ENCODE results near the gene GSDME. TPM values are rescaled to one million over a fixed set of nuclear protein-coding genes. Genes with fewer than 3 reads are reported as not detected.

GSDME gene
- total and polyA plus RNA-seq, 8 donors, result 0.43 to 7.1 (median 1.5) TPM

DNA sequence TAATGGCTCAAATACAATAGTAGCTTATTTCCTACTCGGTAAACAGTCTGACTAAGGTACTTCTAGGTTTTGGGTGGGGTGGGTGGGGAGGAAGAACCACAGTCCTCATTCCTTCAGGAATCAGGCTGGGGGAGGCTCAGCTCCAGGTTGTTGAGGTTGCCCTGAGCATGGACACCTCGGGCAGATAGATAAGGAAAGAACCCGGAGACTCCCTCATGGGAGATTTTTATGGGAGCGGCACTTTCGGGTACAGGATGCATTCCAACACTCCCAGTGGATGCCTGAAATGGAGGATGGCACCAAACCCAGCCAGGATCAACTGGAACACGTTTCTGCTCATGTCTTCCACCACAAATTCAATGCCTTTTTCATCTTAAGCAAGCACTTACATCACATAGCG is 5.5 kb upstream of the GSDME start:
- Histone ChIP-seq H3K4me3 (no peak overlapping the region), H3K36me3 (no peaks in the 10 kb centered on the region), H3K27me3 (no peaks in the 10 kb centered on the region), H3K27ac (no peak overlapping the region), H3K9me3 (no peaks in the 10 kb centered on the region), H3K4me1 (peaks cover 0 to 4% (median 0%) of the 10 kb centered on the region in 3 donors)
- ATAC-seq (no peak), FAIRE-seq (no peak), DNase-seq (no peak)
- 69 to 76% methylated on average over 7 of the region's 7 CpGs for WGBS, 2 donors
- TF ChIP-seq CTCF (IDR thresholded peaks at IDR 0.05), result no peak
- intact Hi-C loops (cut with DNase I), result no loop called here

DNA sequence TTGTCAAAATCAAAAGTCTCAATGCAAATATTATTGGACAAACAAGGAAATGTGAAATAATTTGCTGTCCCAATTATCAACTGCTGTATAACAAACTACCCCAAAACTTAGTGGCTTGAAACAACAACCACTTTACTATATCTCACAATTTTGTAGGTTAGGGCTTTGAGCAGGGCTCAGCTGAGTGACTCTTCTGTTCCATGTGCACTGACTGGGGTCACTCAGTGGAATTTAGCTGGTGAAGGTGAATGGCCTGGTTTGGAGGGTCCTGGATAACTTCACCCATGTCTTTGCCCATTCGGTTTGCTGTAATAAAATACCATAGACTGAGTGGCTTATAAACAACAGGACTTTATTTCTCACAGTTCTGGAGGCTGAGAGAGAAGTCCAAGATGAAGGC is 3.7 kb upstream of the GSDME start:
- no peak for DNase-seq
- ATAC-seq, result no peak
- FAIRE-seq, result no peak
- Histone ChIP-seq H3K36me3 (no peaks in the 10 kb centered on the region), H3K4me3 (no peak overlapping the region), H3K27ac (no peak overlapping the region), H3K4me1 (peaks cover 0 to 4% (median 0%) of the 10 kb centered on the region in 3 donors), H3K9me3 (no peaks in the 10 kb centered on the region), H3K27me3 (no peaks in the 10 kb centered on the region)
- 57 to 86% methylated on average over 1 of the region's 1 CpG for WGBS, 2 donors
- no peak for TF ChIP-seq CTCF (IDR thresholded peaks at IDR 0.05)
- intact Hi-C loops (cut with DNase I), result no loop called here

DNA sequence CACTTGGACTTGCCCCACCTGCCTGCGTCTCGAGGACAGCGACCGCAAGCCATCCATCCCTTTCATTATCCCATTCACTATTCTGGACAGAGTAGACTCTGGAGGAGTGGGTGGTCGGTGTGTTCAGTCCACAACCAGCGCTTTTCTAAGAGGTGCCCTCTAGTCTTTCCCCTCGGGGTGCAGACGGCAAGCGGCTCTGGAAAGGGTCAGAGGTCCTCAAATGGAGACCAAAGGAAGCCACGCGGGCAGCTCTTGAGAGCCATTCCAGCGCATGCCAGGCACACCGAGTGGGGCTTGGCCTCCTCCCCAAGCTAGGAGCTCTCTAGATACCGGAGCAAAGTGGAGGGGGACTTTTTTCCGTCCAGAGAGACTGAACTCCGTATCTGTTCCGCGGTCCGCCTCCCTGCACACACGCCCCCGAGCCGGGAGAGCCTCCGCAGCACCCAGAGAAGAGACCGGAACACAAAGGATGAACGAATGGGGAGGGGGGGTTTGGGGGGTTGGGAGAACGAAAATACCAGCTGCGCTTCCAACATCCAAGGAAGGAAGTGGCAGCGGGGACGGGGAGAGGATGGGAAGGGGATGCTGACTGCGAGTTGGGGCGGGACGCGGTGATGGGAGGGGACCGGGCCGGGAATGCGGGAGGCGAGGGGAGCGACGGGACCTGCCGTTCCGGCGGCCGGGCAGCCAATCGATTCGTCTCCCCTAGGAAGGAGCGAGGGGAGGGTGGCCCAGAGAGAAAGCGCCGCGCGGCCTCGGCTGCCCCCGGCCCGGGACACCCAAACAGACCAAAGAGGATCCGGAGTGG is 515 bp downstream of the GSDME start:
- 11 to 12% methylated on average over 46 to 54 of the region's 54 CpGs for WGBS, 2 donors
- peak overlapping the region in 2 of 4 donors; percentile 42 to 51 for H3K27ac ChIP-seq
- no peaks in the 10 kb centered on the region for H3K9me3 ChIP-seq
- intact Hi-C loops (cut with DNase I), result no loop called here
- no peaks in the 10 kb centered on the region for H3K27me3 ChIP-seq
- no peaks in the 10 kb centered on the region for H3K36me3 ChIP-seq
- H3K4me3 ChIP-seq, result peak overlapping the region; percentile 63 to 78 (median 68)
- H3K4me1 ChIP-seq, result peaks cover 0 to 4% (median 0%) of the 10 kb centered on the region in 3 donors
- no peak for FAIRE-seq
- TF ChIP-seq CTCF (IDR thresholded peaks at IDR 0.05), result no peak
- peak in 4 of 6 donors; percentile 11 to 59 (median 24) for DNase-seq
- ATAC-seq, result peak; percentile 55 to 60 (median 56)

- H3K9me3 ChIP-seq, result no peaks in the 10 kb centered on the region
- no peaks in the 10 kb centered on the region for H3K36me3 ChIP-seq
- H3K27ac ChIP-seq, result no peak overlapping the region
- FAIRE-seq (no peak), DNase-seq (no peak), ATAC-seq (no peak)
- no peak for TF ChIP-seq CTCF (IDR thresholded peaks at IDR 0.05)
- H3K27me3 ChIP-seq, result no peaks in the 10 kb centered on the region
- peaks cover 0 to 4% (median 0%) of the 10 kb centered on the region in 3 donors for H3K4me1 ChIP-seq
- no peak overlapping the region for H3K4me3 ChIP-seq
- intact Hi-C loops (cut with DNase I), result no loop called here
- WGBS, 2 donors, result 85 to 89% methylated on average over 12 of the region's 12 CpGs
These were observed 1.5 kb downstream of the GSDME start for GRCh38 chr7:24755541-24756407.

Measured in pancreas (tissue), 10 donors.